ENCODE data around the gene DVL1. TPM values are rescaled to one million over a fixed set of nuclear protein-coding genes. Genes with fewer than 3 reads are reported as not detected.

Gene DVL1
- total RNA-seq, 6 donors from 2014 or later, result 71.8 to 205 (median 90.6) TPM

- 42 to 54% methylated on average over 37 to 89 of the region's 116 CpGs for WGBS, 2 donors
- H3K36me3 ChIP-seq, result peaks cover 0 to 6% (median 0%) of the 10 kb centered on the region in 4 donors
- H3K27me3 ChIP-seq, result peaks cover 2 to 54% (median 29%) of the 10 kb centered on the region in 4 donors
- ATAC-seq (ENCODE audit: low FRiP score in 2 of 2) (no peak), DNase-seq (peak in 1 of 2 donors; percentile 87)
- no peaks in the 10 kb centered on the region for H3K9me3 ChIP-seq
- peak overlapping the region in 3 of 4 donors; percentile 9 to 30 (median 29) for H3K4me3 ChIP-seq
- TF ChIP-seq POLR2A (IDR thresholded peaks at IDR 0.05) (peak in 1 of 4 donors; percentile 5), EP300 (IDR thresholded peaks at IDR 0.05) (no peak), POLR2AphosphoS5 (IDR thresholded peaks at IDR 0.05) (no peak)
- peaks cover 30 to 69% (median 57%) of the 10 kb centered on the region in 4 donors for H3K4me1 ChIP-seq
- peak overlapping the region in 1 of 4 donors; percentile 48 for H3K27ac ChIP-seq
These were observed 5.3 kb upstream of the DVL1 start for GRCh38 chr1:1354271-1355247.

GRCh38 chr1:1353389-1354151, 4.4 kb upstream of the DVL1 start:
- Histone ChIP-seq H3K27me3 (peaks cover 2 to 54% (median 29%) of the 10 kb centered on the region in 4 donors), H3K27ac (peak overlapping the region in 2 of 4 donors; percentile 26 to 48), H3K4me3 (no peak overlapping the region), H3K9me3 (no peaks in the 10 kb centered on the region), H3K36me3 (peaks cover 0 to 6% (median 0%) of the 10 kb centered on the region in 4 donors), H3K4me1 (peaks cover 30 to 66% (median 51%) of the 10 kb centered on the region in 4 donors)
- 24 to 33% methylated on average over 4 to 26 of the region's 28 CpGs for WGBS, 2 donors
- DNase-seq, result peak in 1 of 2 donors; percentile 76
- TF ChIP-seq EP300 (IDR thresholded peaks at IDR 0.05) (no peak), POLR2A (IDR thresholded peaks at IDR 0.05) (no peak), POLR2AphosphoS5 (IDR thresholded peaks at IDR 0.05) (no peak), CTCF (IDR thresholded peaks at IDR 0.05) (no peak)
- ATAC-seq (ENCODE audit: low FRiP score in 2 of 2), result no peak

- no peak for ATAC-seq (ENCODE audit: low FRiP score in 2 of 2)
- peaks cover 2 to 47% (median 28%) of the 10 kb centered on the region in 4 donors for H3K27me3 ChIP-seq
- H3K27ac ChIP-seq, result peak overlapping the region in 3 of 4 donors; percentile 48 to 70 (median 52)
- H3K9me3 ChIP-seq, result no peaks in the 10 kb centered on the region
- H3K4me1 ChIP-seq, result peaks cover 32 to 66% (median 53%) of the 10 kb centered on the region in 4 donors
- TF ChIP-seq CTCF (IDR thresholded peaks at IDR 0.05), result no peak
- no peak for TF ChIP-seq POLR2AphosphoS5 (IDR thresholded peaks at IDR 0.05)
- no peak for TF ChIP-seq EP300 (IDR thresholded peaks at IDR 0.05)
- TF ChIP-seq POLR2A (IDR thresholded peaks at IDR 0.05), result no peak
- peak in 1 of 2 donors; percentile 25 for DNase-seq
- peaks cover 0 to 6% (median 0%) of the 10 kb centered on the region in 4 donors for H3K36me3 ChIP-seq
- WGBS, 2 donors, result 30 to 31% methylated on average over 2 to 4 of the region's 5 CpGs
- H3K4me3 ChIP-seq, result no peak overlapping the region
These were observed 3.7 kb upstream of the DVL1 start for GRCh38 chr1:1352786-1353388.

GRCh38 chr1:1351511-1352427, 2.6 kb upstream of the DVL1 start:
- H3K27me3 ChIP-seq, result peaks cover 2 to 37% (median 26%) of the 10 kb centered on the region in 4 donors
- H3K27ac ChIP-seq, result peak overlapping the region in 3 of 4 donors; percentile 42 to 76 (median 70)
- DNase-seq (peak in 1 of 2 donors; percentile 83), ATAC-seq (ENCODE audit: low FRiP score in 2 of 2) (peak in 1 of 2 donors; percentile 60)
- peak; percentile 20 to 40 for TF ChIP-seq POLR2AphosphoS5 (IDR thresholded peaks at IDR 0.05)
- no peak for TF ChIP-seq CTCF (IDR thresholded peaks at IDR 0.05)
- H3K9me3 ChIP-seq, result no peaks in the 10 kb centered on the region
- peaks cover 43 to 68% (median 60%) of the 10 kb centered on the region in 4 donors for H3K4me1 ChIP-seq
- WGBS, 2 donors, result 57 to 77% methylated on average over 8 to 22 of the region's 29 CpGs
- peak overlapping the region in 1 of 4 donors; percentile 17 for H3K4me3 ChIP-seq
- peaks cover 0 to 6% (median 0%) of the 10 kb centered on the region in 4 donors for H3K36me3 ChIP-seq

Data from upper lobe of left lung (tissue), 6 donors.